ENCODE data around the gene LIN7C. TPM values are rescaled to one million over a fixed set of nuclear protein-coding genes. Genes with fewer than 3 reads are reported as not detected.
"Not testable (repeated sequence)": the region's sequence is repeated elsewhere in the genome, so short reads cannot be mapped to it uniquely, and the experiment has no call there.

LIN7C gene
- total and polyA plus RNA-seq, 5 experiments from 2014 or later = 10.9 to 33.6 (median 13.6) TPM

- Mint-ChIP-seq H3K4me1 (peaks cover 0 to 3% (median 0%) of the 10 kb centered on the region in 4 donors), H3K27ac (no peak overlapping the region)
Observed at GRCh38 chr11:27526535-27526934, 20.0 kb upstream of the LIN7C start.

GRCh38 chr11:27525824-27526516 lies 19.4 kb upstream of the LIN7C start:
- DNase-seq (no peak), ATAC-seq (no peak)
- no peak overlapping the region for H3K4me3 Mint-ChIP-seq
- POLR2A ChIA-PET = no interaction called here
- peaks cover 0 to 3% (median 0%) of the 10 kb centered on the region in 4 donors for H3K4me1 Mint-ChIP-seq
- H3K9me3 Mint-ChIP-seq = no peaks in the 10 kb centered on the region
- H3K27ac Mint-ChIP-seq = no peak overlapping the region
- peaks cover 2 to 5% (median 5%) of the 10 kb centered on the region in 3 donors for H3K36me3 Mint-ChIP-seq
- peaks cover 0 to 3% (median 0%) of the 10 kb centered on the region in 5 donors for H3K27me3 Mint-ChIP-seq

More at GRCh38 chr11:27526535-27526934, 20.0 kb upstream of the LIN7C start:
- no peak for DNase-seq
- H3K9me3 Mint-ChIP-seq = no peaks in the 10 kb centered on the region
- no peak overlapping the region for H3K4me3 Mint-ChIP-seq
- H3K27me3 Mint-ChIP-seq = peaks cover 0 to 3% (median 0%) of the 10 kb centered on the region in 5 donors
- ATAC-seq = no peak
- H3K36me3 Mint-ChIP-seq = peaks cover 2 to 5% (median 5%) of the 10 kb centered on the region in 3 donors
- POLR2A ChIA-PET = no interaction called here

GRCh38 chr11:27524155-27524554 lies 17.6 kb upstream of the LIN7C start:
- H3K9me3 Mint-ChIP-seq = peaks cover 0 to 1% (median 0%) of the 10 kb centered on the region in 9 donors
- H3K4me3 Mint-ChIP-seq = no peak overlapping the region
- H3K27me3 Mint-ChIP-seq = peaks cover 0 to 7% (median 4%) of the 10 kb centered on the region in 5 donors
- H3K4me1 Mint-ChIP-seq = peaks cover 0 to 3% (median 0%) of the 10 kb centered on the region in 4 donors
- DNase-seq = no peak
- H3K27ac Mint-ChIP-seq = no peak overlapping the region
- POLR2A ChIA-PET = no interaction called here
- no peak for ATAC-seq
- peaks cover 4 to 5% (median 5%) of the 10 kb centered on the region in 3 donors for H3K36me3 Mint-ChIP-seq

GRCh38 chr11:27520226-27520625 lies 13.7 kb upstream of the LIN7C start:
- H3K27me3 Mint-ChIP-seq = peaks cover 2 to 22% (median 15%) of the 10 kb centered on the region in 5 donors
- H3K9me3 Mint-ChIP-seq = peaks cover 0 to 6% (median 2%) of the 10 kb centered on the region in 9 donors
- POLR2A ChIA-PET = no interaction called here
- H3K36me3 Mint-ChIP-seq = peaks cover 2 to 5% (median 3%) of the 10 kb centered on the region in 3 donors
- no peak for DNase-seq
- no peak overlapping the region for H3K27ac Mint-ChIP-seq
- H3K4me3 Mint-ChIP-seq = no peak overlapping the region
- ATAC-seq = no peak
- peaks cover 0 to 3% (median 0%) of the 10 kb centered on the region in 4 donors for H3K4me1 Mint-ChIP-seq

GRCh38 chr11:27518518-27518917 lies 11.9 kb upstream of the LIN7C start:
- peaks cover 0 to 2% (median 2%) of the 10 kb centered on the region in 3 donors for H3K36me3 Mint-ChIP-seq
- no peaks in the 10 kb centered on the region for H3K4me1 Mint-ChIP-seq
- no peak for ATAC-seq
- H3K27me3 Mint-ChIP-seq = peaks cover 2 to 22% (median 15%) of the 10 kb centered on the region in 5 donors
- H3K4me3 Mint-ChIP-seq = no peak overlapping the region
- DNase-seq = no peak
- POLR2A ChIA-PET = no interaction called here
- H3K27ac Mint-ChIP-seq = peak overlapping the region in 1 of 10 donors; percentile 18
- H3K9me3 Mint-ChIP-seq = peaks cover 0 to 10% (median 3%) of the 10 kb centered on the region in 9 donors

GRCh38 chr11:27517490-27517889 lies 10.9 kb upstream of the LIN7C start:
- H3K4me3 Mint-ChIP-seq, POLR2A ChIA-PET, H3K4me1 Mint-ChIP-seq, H3K36me3 Mint-ChIP-seq, DNase-seq, ATAC-seq: not testable (repeated sequence)
- Mint-ChIP-seq H3K9me3 (peaks cover 0 to 10% (median 3%) of the 10 kb centered on the region in 9 donors), H3K27ac (peak overlapping the region in 1 of 10 donors; percentile 11), H3K27me3 (peaks cover 2 to 22% (median 15%) of the 10 kb centered on the region in 5 donors)

GRCh38 chr11:27514558-27514957 lies 8.0 kb upstream of the LIN7C start:
- Mint-ChIP-seq H3K4me1 (peaks cover 0 to 3% (median under 1%) of the 10 kb centered on the region in 4 donors), H3K27ac (no peak overlapping the region), H3K36me3 (peaks cover 0 to 3% (median 2%) of the 10 kb centered on the region in 3 donors), H3K9me3 (peaks cover 0 to 10% (median 3%) of the 10 kb centered on the region in 9 donors), H3K4me3 (no peak overlapping the region), H3K27me3 (peaks cover 2 to 22% (median 11%) of the 10 kb centered on the region in 5 donors)
- DNase-seq = no peak
- no peak for ATAC-seq
- POLR2A ChIA-PET = no interaction called here

GRCh38 chr11:27514076-27514475 lies 7.5 kb upstream of the LIN7C start:
- Mint-ChIP-seq H3K4me3 (no peak overlapping the region), H3K4me1 (peaks cover 2 to 4% (median 4%) of the 10 kb centered on the region in 4 donors), H3K9me3 (peaks cover 0 to 10% (median under 1%) of the 10 kb centered on the region in 9 donors), H3K27me3 (peaks cover 0 to 17% (median 8%) of the 10 kb centered on the region in 5 donors), H3K27ac (no peak overlapping the region), H3K36me3 (peaks cover 0 to 3% (median 2%) of the 10 kb centered on the region in 3 donors)
- ATAC-seq (no peak), DNase-seq (no peak)
- POLR2A ChIA-PET = no interaction called here

GRCh38 chr11:27513389-27513788 lies 6.8 kb upstream of the LIN7C start:
- Mint-ChIP-seq H3K36me3 (peaks cover 0 to 3% (median 2%) of the 10 kb centered on the region in 3 donors), H3K9me3 (peaks cover 0 to 10% (median 0%) of the 10 kb centered on the region in 9 donors), H3K4me1 (peaks cover 5 to 10% (median 8%) of the 10 kb centered on the region in 4 donors), H3K27ac (peak overlapping the region in 1 of 10 donors; percentile 7), H3K4me3 (no peak overlapping the region), H3K27me3 (peaks cover 0 to 10% (median 4%) of the 10 kb centered on the region in 5 donors)
- POLR2A ChIA-PET = no interaction called here
- no peak for ATAC-seq
- DNase-seq = no peak

GRCh38 chr11:27512238-27512637 lies 5.7 kb upstream of the LIN7C start:
- no peak overlapping the region for H3K4me3 Mint-ChIP-seq
- POLR2A ChIA-PET = no interaction called here
- H3K4me1 Mint-ChIP-seq = peaks cover 13 to 22% (median 18%) of the 10 kb centered on the region in 4 donors
- peaks cover 0 to 3% (median 2%) of the 10 kb centered on the region in 3 donors for H3K36me3 Mint-ChIP-seq
- no peaks in the 10 kb centered on the region for H3K27me3 Mint-ChIP-seq
- ATAC-seq (no peak), DNase-seq (no peak)
- H3K9me3 Mint-ChIP-seq = peaks cover 0 to 10% (median 0%) of the 10 kb centered on the region in 9 donors
- H3K27ac Mint-ChIP-seq = no peak overlapping the region

- ATAC-seq = no peak
- no peak overlapping the region for H3K27ac Mint-ChIP-seq
- peaks cover 15 to 38% (median 35%) of the 10 kb centered on the region in 4 donors for H3K4me1 Mint-ChIP-seq
- H3K27me3 Mint-ChIP-seq = no peaks in the 10 kb centered on the region
- no peak for DNase-seq
- no peak overlapping the region for H3K4me3 Mint-ChIP-seq
- H3K9me3 Mint-ChIP-seq = peaks cover 0 to 1% (median 0%) of the 10 kb centered on the region in 9 donors
- POLR2A ChIA-PET = no interaction called here
- H3K36me3 Mint-ChIP-seq = peaks cover 0 to 3% (median 2%) of the 10 kb centered on the region in 3 donors
Observed at GRCh38 chr11:27509908-27510307, 3.3 kb upstream of the LIN7C start.

- Mint-ChIP-seq H3K9me3 (no peaks in the 10 kb centered on the region), H3K36me3 (peaks cover 0 to 9% (median 3%) of the 10 kb centered on the region in 3 donors), H3K27me3 (no peaks in the 10 kb centered on the region), H3K27ac (peak overlapping the region; percentile 91 to 100 (median 98)), H3K4me3 (peak overlapping the region; percentile 93 to 100 (median 98)), H3K4me1 (peaks cover 18 to 52% (median 47%) of the 10 kb centered on the region in 4 donors)
- DNase-seq (peak in 1 of 10 donors; percentile 5), ATAC-seq (no peak)
- POLR2A ChIA-PET = interaction anchor here (0.7 to 0.8 kb wide), 2 partner anchors 9 to 145 kb away, joined by 3 read pairs; partner anchors contain the start of gene CCDC34
Observed at GRCh38 chr11:27507557-27508322, 1.2 kb upstream of the LIN7C start.

All from naive thymus-derived CD8-positive, alpha-beta T cell (primary cell).